Neural crest cell (in vitro differentiated cells): ENCODE measurements around the gene RTN4. TPM values are rescaled to one million over a fixed set of nuclear protein-coding genes. Genes with fewer than 3 reads are reported as not detected.

Experiments
- DNase-seq: peaks from one replicate; pipeline ENCODE4 v3.0.0; 2021; ENCODE audit warnings: low read depth, mixed read lengths, low spot score
- H3K27ac Mint-ChIP-seq: one replicate; pipeline ENCODE4 v1.8.0; 2021; ENCODE audit warnings: mild to moderate bottlenecking, mixed read lengths; ENCODE audit not compliant: unreplicated experiment
- H3K27me3 Mint-ChIP-seq: 2 replicates; pipeline ENCODE4 v1.8.0; 2021; ENCODE audit warnings: low read depth, mild to moderate bottlenecking, mixed read lengths
- H3K36me3 Mint-ChIP-seq: 2 replicates; pipeline ENCODE4 v1.8.0; 2021; ENCODE audit warnings: low read depth, mild to moderate bottlenecking, mixed read lengths
- H3K4me1 Mint-ChIP-seq: 2 replicates; pipeline ENCODE4 v1.8.0; 2021; ENCODE audit warnings: mixed read lengths
- H3K4me3 Mint-ChIP-seq: one replicate; pipeline ENCODE4 v1.8.0; 2021; ENCODE audit warnings: mild to moderate bottlenecking, mixed read lengths
- H3K9me3 Mint-ChIP-seq: 2 replicates; pipeline ENCODE4 v1.8.0; 2021; ENCODE audit warnings: mixed read lengths
- CTCF ChIP-seq: fragments of 200-600 bp; sonication (generic); conservative IDR thresholded peaks from 2 replicates; pipeline ENCODE4 v1.5.0; 2021; ENCODE audit warnings: antibody characterized with exemption, mild to moderate bottlenecking
- total RNA-seq: library from RNA; stranded (reverse); gene quantifications from 2 replicates; pipeline ENCODE4 v1.2.1, GENCODE V29; 2021

The RTN4 gene
- total RNA-seq, 1 donor from 2014 or later, result 204 TPM

GRCh38 chr2:54950811-54951210, 99.4 kb downstream of the RTN4 start:
- Mint-ChIP-seq H3K27ac (no peak overlapping the region), H3K9me3 (no peaks in the 10 kb centered on the region), H3K36me3 (no peaks in the 10 kb centered on the region), H3K4me1 (peaks cover 47% of the 10 kb centered on the region), H3K4me3 (no peak overlapping the region), H3K27me3 (no peaks in the 10 kb centered on the region)
- TF ChIP-seq CTCF, result no peak
- DNase-seq, result no peak

- Mint-ChIP-seq H3K4me1 (peaks cover 53% of the 10 kb centered on the region), H3K36me3 (peaks cover 2% of the 10 kb centered on the region), H3K4me3 (no peak overlapping the region), H3K27ac (peak overlapping the region; percentile 94), H3K9me3 (peaks cover 2% of the 10 kb centered on the region), H3K27me3 (no peaks in the 10 kb centered on the region)
- no peak for TF ChIP-seq CTCF
- DNase-seq, result no peak
Measured at GRCh38 chr2:54949431-54949830, 100.8 kb downstream of the RTN4 start.

GRCh38 chr2:54948120-54948519, 102.1 kb downstream of the RTN4 start:
- no peak overlapping the region for H3K4me3 Mint-ChIP-seq
- no peak for TF ChIP-seq CTCF
- H3K4me1 Mint-ChIP-seq, result peaks cover 53% of the 10 kb centered on the region
- peak overlapping the region; percentile 94 for H3K27ac Mint-ChIP-seq
- no peak for DNase-seq
- H3K27me3 Mint-ChIP-seq, result no peaks in the 10 kb centered on the region
- peaks cover 2% of the 10 kb centered on the region for H3K36me3 Mint-ChIP-seq
- peaks cover 2% of the 10 kb centered on the region for H3K9me3 Mint-ChIP-seq

GRCh38 chr2:54947646-54948045, 102.6 kb downstream of the RTN4 start:
- H3K27ac Mint-ChIP-seq, result peak overlapping the region; percentile 94
- DNase-seq, result no peak
- TF ChIP-seq CTCF, result no peak
- H3K9me3 Mint-ChIP-seq, result peaks cover 2% of the 10 kb centered on the region
- peaks cover 2% of the 10 kb centered on the region for H3K36me3 Mint-ChIP-seq
- peaks cover 53% of the 10 kb centered on the region for H3K4me1 Mint-ChIP-seq
- H3K27me3 Mint-ChIP-seq, result no peaks in the 10 kb centered on the region
- H3K4me3 Mint-ChIP-seq, result peak overlapping the region; percentile 67

- H3K36me3 Mint-ChIP-seq, result peaks cover 2% of the 10 kb centered on the region
- H3K9me3 Mint-ChIP-seq, result peaks cover 2% of the 10 kb centered on the region
- DNase-seq, result no peak
- no peaks in the 10 kb centered on the region for H3K27me3 Mint-ChIP-seq
- no peak for TF ChIP-seq CTCF
- H3K4me3 Mint-ChIP-seq, result peak overlapping the region; percentile 67
- peaks cover 53% of the 10 kb centered on the region for H3K4me1 Mint-ChIP-seq
- H3K27ac Mint-ChIP-seq, result peak overlapping the region; percentile 94
Measured at GRCh38 chr2:54947136-54947535, 103.1 kb downstream of the RTN4 start.
